ENCODE results near the gene D2HGDH. TPM values are rescaled to one million over a fixed set of nuclear protein-coding genes. Genes with fewer than 3 reads are reported as not detected.
A peak's percentile ranks its signal among the peaks of the same experiment; 100 is the strongest.

Gene D2HGDH
- total and polyA plus RNA-seq, 4 donors: 12.4 to 42.8 (median 19.3) TPM

DNA sequence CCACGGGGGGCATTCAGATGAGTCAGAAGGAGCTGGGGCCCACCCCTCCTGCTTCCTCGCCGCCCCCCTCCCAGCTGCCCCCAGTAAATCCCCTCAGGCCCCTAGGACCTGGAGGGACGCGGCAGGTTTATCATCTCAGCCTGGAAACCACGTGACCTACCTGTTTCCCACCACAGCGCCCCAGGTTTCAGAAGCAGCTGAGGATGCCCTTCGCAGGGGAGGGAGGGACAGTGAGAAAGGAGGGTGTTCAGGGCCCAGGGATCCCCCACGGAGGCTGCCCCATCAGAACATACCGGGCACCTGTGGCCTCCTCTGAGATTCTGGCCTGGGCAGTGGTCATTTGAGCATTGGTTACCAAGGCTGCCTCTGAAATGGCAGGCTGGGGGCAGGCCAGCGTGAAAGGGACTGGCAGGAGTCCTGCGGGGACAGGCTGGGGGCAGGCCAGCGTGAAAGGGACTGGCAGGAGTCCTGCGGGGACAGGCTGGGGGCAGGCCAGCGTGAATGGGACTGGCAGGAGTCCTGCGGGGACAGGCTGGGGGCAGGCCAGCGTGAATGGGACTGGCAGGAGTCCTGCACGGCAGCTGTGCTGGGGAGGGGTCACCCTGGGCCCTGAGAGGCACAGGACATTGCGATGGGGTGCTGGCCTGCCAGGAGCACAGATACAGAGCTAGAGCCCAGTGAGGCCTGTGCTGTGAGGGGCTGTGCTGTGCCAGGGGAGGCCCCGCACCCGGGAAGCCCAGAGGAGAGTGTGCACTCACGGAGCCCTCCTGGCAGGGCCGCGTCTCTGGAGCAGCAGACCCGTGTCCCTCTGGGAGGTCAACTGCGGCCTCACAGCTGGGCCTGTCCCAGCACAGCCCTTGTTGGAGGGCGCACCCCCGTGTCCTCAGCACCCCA, 76.1 kb downstream of the D2HGDH start:
- peak overlapping the region; percentile 57 for H3K27ac ChIP-seq (ENCODE audit: low read depth, low read length)
- peak in 1 of 6 donors; percentile 62 for DNase-seq (ENCODE audit: low read depth in 4 of 6, low spot score in 6 of 6)
- H3K27me3 ChIP-seq (ENCODE audit: control insufficient read depth, insufficient read depth, low read length): no peaks in the 10 kb centered on the region
- no peak overlapping the region for H3K4me3 ChIP-seq (ENCODE audit: low read depth, low read length)
- peaks cover under 1% of the 10 kb centered on the region for H3K36me3 ChIP-seq (ENCODE audit: control insufficient read depth, insufficient read depth, low read length)
- H3K4me1 ChIP-seq (ENCODE audit: control insufficient read depth, insufficient read depth, low read length): peaks cover 62% of the 10 kb centered on the region
- H3K9me3 ChIP-seq (ENCODE audit: control insufficient read depth, insufficient read depth, low read length): no peaks in the 10 kb centered on the region
- 54% methylated on average over 21 of the region's 28 CpGs for WGBS (ENCODE audit: insufficient coverage)

DNA sequence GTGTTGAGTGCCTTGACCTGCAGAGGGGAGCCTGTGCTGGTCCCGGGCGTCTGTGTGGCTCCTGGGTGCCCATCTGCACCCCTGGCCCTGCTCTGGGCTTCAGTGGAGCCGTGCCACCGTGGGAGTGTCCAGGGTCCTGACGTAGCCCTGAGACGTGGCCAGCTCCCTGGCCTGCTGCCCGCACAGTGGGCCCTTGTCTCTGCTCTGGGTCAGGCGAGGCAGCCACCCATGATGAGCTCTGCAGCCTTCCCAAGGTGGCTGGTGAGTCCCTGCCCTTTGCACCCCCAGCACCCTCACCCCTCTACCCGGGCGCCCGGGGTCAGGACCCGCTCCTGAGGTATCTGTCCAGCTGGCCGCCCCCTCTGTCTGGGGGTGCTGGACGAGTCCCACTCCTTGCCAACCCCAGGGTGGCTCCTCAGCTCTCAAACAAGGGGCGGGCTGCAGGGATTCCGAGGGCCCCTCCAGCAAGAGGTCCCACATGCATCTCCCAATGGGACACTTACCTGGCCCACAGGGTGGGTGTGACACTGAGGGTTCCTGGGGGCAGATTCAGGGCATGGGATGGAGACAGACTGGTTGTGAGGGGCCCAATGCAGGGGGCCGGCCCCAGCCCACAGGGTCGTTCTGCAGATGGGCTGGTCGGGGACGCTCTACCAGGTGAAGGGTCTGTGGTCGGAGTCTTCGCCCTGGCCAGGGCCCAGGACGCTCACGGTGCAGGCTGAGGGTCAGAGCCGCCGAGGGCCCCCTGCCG, 76.9 kb downstream of the D2HGDH start:
- H3K4me3 ChIP-seq (ENCODE audit: low read depth, low read length): no peak overlapping the region
- DNase-seq (ENCODE audit: low read depth in 4 of 6, low spot score in 6 of 6): peak in 1 of 6 donors; percentile 67
- peak overlapping the region; percentile 57 for H3K27ac ChIP-seq (ENCODE audit: low read depth, low read length)
- WGBS (ENCODE audit: insufficient coverage): 77% methylated on average over 27 of the region's 27 CpGs
- no peaks in the 10 kb centered on the region for H3K27me3 ChIP-seq (ENCODE audit: control insufficient read depth, insufficient read depth, low read length)
- no peaks in the 10 kb centered on the region for H3K9me3 ChIP-seq (ENCODE audit: control insufficient read depth, insufficient read depth, low read length)
- peaks cover 65% of the 10 kb centered on the region for H3K4me1 ChIP-seq (ENCODE audit: control insufficient read depth, insufficient read depth, low read length)
- H3K36me3 ChIP-seq (ENCODE audit: control insufficient read depth, insufficient read depth, low read length): peaks cover 9% of the 10 kb centered on the region

DNA sequence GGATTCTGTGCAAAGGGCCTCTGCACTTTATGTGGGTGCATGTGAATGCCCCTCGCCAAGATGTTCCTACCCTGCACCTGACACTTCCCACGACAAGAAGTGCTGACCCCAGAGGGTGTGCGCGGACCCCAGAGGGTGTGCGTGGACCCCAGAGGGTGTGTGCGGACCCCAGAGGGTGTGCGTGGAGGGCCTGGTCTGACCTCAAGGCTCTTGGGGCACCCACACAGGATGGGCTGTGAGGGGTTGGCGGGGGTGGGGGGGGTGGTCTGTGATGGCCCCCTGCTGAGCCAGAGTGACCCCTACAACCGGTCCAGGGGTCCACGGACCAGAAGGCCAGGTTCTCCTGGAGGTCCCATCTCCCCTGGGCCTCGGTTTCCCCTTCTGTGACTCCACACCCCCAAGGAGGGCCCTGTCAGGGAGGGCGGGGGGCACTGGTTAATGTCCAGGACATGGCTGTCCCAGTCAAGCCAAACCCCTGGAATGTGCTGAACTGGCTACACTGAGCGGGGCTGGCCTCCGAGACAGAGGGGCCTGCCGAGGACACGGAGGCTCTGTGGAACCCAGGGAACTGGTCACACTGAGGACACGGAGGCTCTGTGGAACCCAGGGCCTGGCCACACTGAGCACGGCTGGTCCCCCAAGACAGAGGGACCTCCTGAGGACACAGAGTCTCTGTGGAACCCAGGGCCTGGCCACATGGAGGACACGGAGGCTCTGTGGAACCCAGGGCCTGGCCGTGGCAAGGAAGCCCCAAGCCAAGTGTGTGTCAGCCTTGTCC, 77.7 kb downstream of the D2HGDH start:
- no peaks in the 10 kb centered on the region for H3K27me3 ChIP-seq (ENCODE audit: control insufficient read depth, insufficient read depth, low read length)
- peak in 1 of 6 donors; percentile 0 for DNase-seq (ENCODE audit: low read depth in 4 of 6, low spot score in 6 of 6)
- H3K4me1 ChIP-seq (ENCODE audit: control insufficient read depth, insufficient read depth, low read length): peaks cover 65% of the 10 kb centered on the region
- WGBS (ENCODE audit: insufficient coverage): 83% methylated on average over 19 of the region's 20 CpGs
- H3K36me3 ChIP-seq (ENCODE audit: control insufficient read depth, insufficient read depth, low read length): peaks cover 15% of the 10 kb centered on the region
- no peaks in the 10 kb centered on the region for H3K9me3 ChIP-seq (ENCODE audit: control insufficient read depth, insufficient read depth, low read length)
- no peak overlapping the region for H3K4me3 ChIP-seq (ENCODE audit: low read depth, low read length)
- peak overlapping the region; percentile 47 for H3K27ac ChIP-seq (ENCODE audit: low read depth, low read length)

- no peaks in the 10 kb centered on the region for H3K27me3 ChIP-seq (ENCODE audit: control insufficient read depth, insufficient read depth, low read length)
- 65% methylated on average over 40 of the region's 40 CpGs for WGBS (ENCODE audit: insufficient coverage)
- H3K27ac ChIP-seq (ENCODE audit: low read depth, low read length): peak overlapping the region; percentile 47
- peaks cover 15% of the 10 kb centered on the region for H3K36me3 ChIP-seq (ENCODE audit: control insufficient read depth, insufficient read depth, low read length)
- no peaks in the 10 kb centered on the region for H3K9me3 ChIP-seq (ENCODE audit: control insufficient read depth, insufficient read depth, low read length)
- no peak overlapping the region for H3K4me3 ChIP-seq (ENCODE audit: low read depth, low read length)
- DNase-seq (ENCODE audit: low read depth in 4 of 6, low spot score in 6 of 6): peak in 3 of 6 donors; percentile 42 to 80 (median 71)
- peaks cover 65% of the 10 kb centered on the region for H3K4me1 ChIP-seq (ENCODE audit: control insufficient read depth, insufficient read depth, low read length)
Measured at GRCh38 chr2:241812730-241813643, 78.6 kb downstream of the D2HGDH start.

DNA sequence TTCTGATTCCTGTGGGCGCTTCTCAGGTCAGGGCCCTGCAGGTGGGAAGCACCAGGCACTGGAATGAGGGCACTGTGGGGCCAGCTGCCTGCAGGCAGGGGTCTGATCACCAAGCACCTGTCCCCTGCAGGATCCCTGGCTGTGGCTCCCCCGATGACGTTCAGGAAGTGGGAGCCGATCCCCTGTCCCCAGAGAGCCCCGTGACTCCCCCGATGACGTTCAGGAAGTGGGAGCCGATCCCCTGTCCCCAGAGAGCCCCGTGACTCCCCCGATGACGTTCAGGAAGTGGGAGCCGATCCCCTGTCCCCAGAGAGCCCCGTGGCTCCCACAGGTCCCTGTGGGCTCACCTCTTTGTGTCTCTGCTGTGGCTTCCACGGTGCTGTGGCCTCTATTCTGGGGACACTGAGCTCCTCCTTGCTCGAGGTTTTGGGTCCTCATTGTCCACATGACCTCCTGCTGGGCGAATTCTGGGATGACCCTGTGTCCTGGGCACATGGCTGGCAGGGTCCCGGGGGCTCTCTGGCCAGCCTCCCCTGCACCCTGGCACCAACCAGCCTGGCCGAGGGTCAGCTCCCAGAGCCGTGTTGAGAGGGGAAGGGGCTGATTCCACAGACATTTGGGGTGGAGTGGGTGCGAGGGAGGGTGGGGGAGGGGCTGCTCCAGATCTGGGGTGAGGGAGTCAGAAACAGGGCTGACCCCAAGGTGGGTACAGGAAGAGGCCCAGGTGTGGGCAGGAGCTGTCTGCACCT, 79.4 kb downstream of the D2HGDH start:
- DNase-seq (ENCODE audit: low read depth in 4 of 6, low spot score in 6 of 6): no peak
- Histone ChIP-seq H3K27ac (ENCODE audit: low read depth, low read length) (peak overlapping the region; percentile 47), H3K27me3 (ENCODE audit: control insufficient read depth, insufficient read depth, low read length) (no peaks in the 10 kb centered on the region), H3K4me3 (ENCODE audit: low read depth, low read length) (no peak overlapping the region), H3K36me3 (ENCODE audit: control insufficient read depth, insufficient read depth, low read length) (peaks cover 15% of the 10 kb centered on the region), H3K9me3 (ENCODE audit: control insufficient read depth, insufficient read depth, low read length) (no peaks in the 10 kb centered on the region), H3K4me1 (ENCODE audit: control insufficient read depth, insufficient read depth, low read length) (peaks cover 63% of the 10 kb centered on the region)
- WGBS (ENCODE audit: insufficient coverage): 72% methylated on average over 20 of the region's 20 CpGs

DNA sequence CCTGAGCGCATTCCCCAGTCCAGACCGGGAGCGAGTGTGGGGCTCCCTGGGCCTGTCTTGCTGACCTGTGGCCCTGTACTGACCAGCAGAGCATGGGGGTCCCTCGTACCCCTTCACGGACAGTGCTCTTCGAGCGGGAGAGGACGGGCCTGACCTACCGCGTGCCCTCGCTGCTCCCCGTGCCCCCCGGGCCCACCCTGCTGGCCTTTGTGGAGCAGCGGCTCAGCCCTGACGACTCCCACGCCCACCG, 79.9 kb downstream of the D2HGDH start:
- WGBS (ENCODE audit: insufficient coverage): 85% methylated on average over 17 of the region's 17 CpGs
- H3K4me1 ChIP-seq (ENCODE audit: control insufficient read depth, insufficient read depth, low read length): peaks cover 60% of the 10 kb centered on the region
- no peak overlapping the region for H3K4me3 ChIP-seq (ENCODE audit: low read depth, low read length)

GRCh38 chr2:241814643-241815476, 80.4 kb downstream of the D2HGDH start:
- Histone ChIP-seq H3K36me3 (ENCODE audit: control insufficient read depth, insufficient read depth, low read length) (peaks cover 15% of the 10 kb centered on the region), H3K4me3 (ENCODE audit: low read depth, low read length) (no peak overlapping the region), H3K4me1 (ENCODE audit: control insufficient read depth, insufficient read depth, low read length) (peaks cover 54% of the 10 kb centered on the region), H3K27me3 (ENCODE audit: control insufficient read depth, insufficient read depth, low read length) (no peaks in the 10 kb centered on the region), H3K9me3 (ENCODE audit: control insufficient read depth, insufficient read depth, low read length) (no peaks in the 10 kb centered on the region), H3K27ac (ENCODE audit: low read depth, low read length) (no peak overlapping the region)
- WGBS (ENCODE audit: insufficient coverage): 87% methylated on average over 49 of the region's 52 CpGs
- no peak for DNase-seq (ENCODE audit: low read depth in 4 of 6, low spot score in 6 of 6)

More for the DNA sequence above, 79.9 kb downstream of the D2HGDH start:
- Histone ChIP-seq H3K9me3 (ENCODE audit: control insufficient read depth, insufficient read depth, low read length) (no peaks in the 10 kb centered on the region), H3K27ac (ENCODE audit: low read depth, low read length) (no peak overlapping the region), H3K27me3 (ENCODE audit: control insufficient read depth, insufficient read depth, low read length) (no peaks in the 10 kb centered on the region), H3K36me3 (ENCODE audit: control insufficient read depth, insufficient read depth, low read length) (peaks cover 15% of the 10 kb centered on the region)
- no peak for DNase-seq (ENCODE audit: low read depth in 4 of 6, low spot score in 6 of 6)
